HUDEP-2 (cell line): Measurements from ENCODE around the gene MED20.
A peak's percentile ranks its signal among the peaks of the same experiment; 100 is the strongest.

Source experiments
- DNase-seq, 76 experiments: peaks; one replicate each; lab custom pipeline; 2025; ENCODE audit not compliant: unreplicated experiment in 76 of 76; lab: John Stamatoyannopoulos, UW

Gene MED20

DNA sequence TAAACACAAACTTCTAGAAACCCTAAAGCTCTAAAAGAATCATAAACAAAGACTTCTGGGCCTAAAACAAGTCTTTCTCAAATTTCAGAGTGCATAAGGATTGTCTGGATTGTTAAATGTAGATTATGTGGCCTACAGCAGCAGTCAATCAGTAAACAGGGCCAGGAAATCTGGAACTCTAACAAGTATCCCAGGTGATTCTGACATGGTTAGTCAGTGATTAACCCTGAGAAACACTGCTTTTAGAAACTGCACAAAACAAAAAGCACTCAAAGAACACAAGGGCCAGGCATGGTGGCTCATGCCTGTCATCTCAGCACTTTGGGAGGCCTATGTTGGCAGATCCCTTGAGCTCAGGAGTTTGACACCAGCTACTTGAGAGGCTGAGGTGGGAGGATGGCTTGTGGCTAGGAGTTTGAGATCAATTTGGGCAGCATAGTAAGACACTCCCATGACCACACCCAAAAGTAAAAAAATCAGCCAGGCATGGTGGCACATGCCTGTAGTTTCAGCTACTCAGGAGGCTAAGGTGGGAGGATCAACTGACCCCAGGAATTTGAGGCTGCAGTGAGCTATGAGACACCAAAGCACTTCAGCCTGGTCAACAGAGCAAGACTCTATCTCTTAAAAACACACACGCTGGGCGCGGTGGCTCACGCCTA, 5.9 kb downstream of the MED20 start:
- DNase-seq: peak in 71 of 76 experiments; percentile 24 to 93 (median 56)

GRCh38 chr6:41914343-41914742, 6.6 kb downstream of the MED20 start:
- DNase-seq: no peak

DNA sequence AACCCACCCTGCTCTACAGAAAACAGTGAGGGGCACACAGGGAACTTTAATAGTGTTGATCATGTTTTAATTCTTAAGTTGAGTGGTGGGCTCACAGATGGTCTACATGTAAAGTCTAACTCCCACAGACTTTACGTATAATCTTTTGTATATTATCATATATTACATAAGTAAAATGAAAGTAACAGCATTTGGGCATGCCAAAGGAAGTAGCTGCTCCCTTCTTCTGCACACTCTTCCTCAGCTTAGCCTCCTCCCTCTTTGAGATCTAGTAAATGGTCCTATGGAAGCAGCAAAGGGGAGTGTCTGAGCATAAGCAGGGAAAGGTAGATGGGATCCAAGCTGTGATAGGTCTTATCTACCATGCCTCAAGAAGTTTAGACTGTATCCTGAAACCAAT, 11.2 kb downstream of the MED20 start:
- no peak for DNase-seq

- DNase-seq: peak in 53 of 76 experiments; percentile 3 to 73 (median 43)
Observed at GRCh38 chr6:41901882-41902519, 18.9 kb downstream of the MED20 start.

- no peak for DNase-seq
Observed at GRCh38 chr6:41900861-41901260, 20.1 kb downstream of the MED20 start.

DNA sequence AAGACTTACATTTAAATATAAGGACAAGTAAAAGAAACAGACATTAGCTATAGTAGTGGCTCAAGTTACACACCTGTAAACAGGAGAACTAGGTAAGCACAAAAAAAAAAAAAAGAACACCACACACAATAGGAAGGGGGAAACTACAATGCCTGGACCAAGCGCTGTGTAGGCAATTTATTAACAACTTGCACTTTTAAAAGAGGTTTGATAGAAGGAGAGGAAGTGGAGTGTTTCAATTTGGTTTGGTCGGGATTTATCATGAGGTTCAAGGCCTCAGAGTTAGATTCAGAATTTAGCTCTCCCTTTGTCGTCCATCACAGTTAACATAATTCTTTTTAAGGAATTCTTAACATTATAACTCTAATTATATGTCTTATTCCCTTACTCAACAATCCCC, 24.7 kb downstream of the MED20 start:
- no peak for DNase-seq

GRCh38 chr6:41895300-41896233, 25.4 kb downstream of the MED20 start, which contains the start of gene USP49:
Gene USP49, minus strand, starts transcription at chr6:41895375. Its CDS starts 88,392 bp downstream, at chr6:41806983.
- peak in 75 of 76 experiments; percentile 21 to 97 (median 87) for DNase-seq

DNA sequence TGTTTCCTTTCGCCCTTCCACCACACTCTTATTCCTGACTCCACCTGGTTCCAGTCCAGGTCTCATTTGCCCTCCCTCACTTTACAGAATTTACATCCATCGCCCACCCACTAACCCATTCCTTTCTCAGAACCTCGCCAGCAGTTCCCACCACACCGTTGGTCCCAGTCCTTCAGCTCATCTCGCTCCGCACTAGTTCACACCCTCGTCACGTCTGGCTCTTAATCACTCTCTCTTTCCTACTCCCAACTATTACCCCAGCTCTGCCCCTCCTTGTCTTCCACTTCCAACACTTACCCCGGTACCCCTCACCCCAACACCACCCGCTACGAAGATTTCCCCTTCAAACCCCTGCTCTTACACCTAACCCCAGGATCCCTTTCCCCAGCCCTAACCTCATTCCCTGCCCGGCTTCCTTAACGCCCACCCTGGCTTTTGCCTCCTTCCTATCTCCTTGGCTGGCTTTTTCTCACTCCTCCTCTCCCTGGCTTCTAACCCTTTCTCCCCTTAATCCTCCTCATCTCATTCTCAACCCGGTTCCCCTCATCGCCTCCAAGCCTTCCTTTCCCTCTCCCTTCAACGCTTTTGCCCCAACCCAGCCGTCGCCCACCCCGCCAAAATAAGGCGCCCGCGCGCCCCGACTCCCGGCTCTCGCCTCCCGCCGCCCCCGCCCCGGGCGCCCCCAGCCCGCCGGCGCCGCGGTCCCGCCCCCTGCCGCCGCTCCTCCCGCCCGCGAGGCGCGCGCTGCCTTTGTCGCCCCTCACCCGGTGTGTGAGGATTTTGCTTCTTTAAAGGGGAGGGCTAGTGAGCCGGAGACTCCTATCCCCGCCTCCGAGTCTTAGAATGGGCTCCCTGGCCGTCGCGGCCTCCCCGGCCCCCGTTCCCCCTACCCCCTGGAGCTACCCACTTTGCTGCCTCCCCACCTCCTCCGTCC, 26.3 kb downstream of the MED20 start:
- DNase-seq: peak in 3 of 76 experiments; percentile 11 to 17 (median 14)

DNA sequence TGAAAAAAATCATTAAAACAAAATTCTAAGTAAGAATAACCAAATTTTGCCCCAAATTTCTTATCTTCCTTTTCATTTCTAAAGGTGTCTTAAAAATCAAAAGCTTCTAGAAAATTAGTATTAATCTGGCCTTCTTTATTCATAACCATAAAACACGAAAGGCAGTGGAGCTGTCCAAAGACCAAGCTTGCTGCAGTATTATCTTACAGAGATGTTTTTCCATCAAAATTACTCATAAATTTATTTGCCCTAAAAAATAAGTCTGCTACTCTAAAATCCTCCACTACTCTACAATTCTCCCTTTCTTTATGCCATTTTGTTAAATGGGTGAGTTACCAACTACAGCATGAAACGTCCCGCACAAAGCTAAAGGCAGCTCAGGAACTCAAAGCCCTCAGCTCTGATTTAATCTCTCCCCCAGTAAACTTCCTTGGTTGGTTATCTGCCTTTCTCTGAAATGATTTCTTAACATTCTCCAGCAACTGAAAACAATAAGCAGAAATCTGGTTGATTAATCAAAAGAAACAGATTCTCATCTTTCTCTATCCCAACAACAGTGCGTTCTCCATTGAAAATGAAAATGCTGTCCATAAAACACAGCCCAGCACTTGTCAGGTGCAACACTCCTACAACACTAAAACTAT, 27.9 kb downstream of the MED20 start:
- DNase-seq: no peak

DNA sequence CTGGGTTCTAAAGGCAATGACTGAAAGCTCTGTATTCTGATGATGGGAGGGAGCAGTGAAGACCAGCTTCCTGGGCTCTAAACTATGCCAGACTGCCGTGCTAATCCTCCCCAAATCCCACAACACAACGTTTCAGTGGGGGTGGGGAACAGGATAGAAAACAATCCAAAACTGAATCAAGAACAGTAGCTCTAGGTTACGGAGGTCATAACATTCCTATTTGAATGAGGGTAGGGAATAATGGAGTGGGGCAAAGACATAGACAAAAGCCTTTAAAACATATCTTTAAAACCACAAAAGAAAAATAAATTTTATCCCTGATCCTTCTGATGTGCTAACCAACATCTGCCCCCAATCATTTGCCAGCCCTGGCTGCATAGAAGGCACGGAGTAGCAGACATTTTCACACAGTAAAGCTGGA, 33.6 kb downstream of the MED20 start:
- DNase-seq: no peak

DNA sequence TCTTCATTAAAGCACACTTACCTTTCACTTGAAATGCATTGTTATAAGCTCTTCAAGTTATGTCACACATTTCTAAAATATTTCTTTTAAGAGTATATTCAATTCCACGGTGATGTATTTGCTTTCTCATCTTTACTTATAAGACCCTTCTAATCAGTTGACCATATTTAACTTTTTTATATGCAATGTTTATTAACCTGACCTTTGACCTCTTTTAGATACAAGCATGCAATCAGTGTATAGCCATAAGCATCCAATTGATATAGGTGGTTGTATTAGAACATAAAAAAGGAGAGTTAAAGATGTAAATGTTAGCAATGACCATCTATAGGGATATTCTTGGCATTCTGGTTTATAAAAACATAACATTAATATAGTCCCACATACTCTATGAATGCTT, 35.0 kb downstream of the MED20 start:
- DNase-seq: no peak

DNA sequence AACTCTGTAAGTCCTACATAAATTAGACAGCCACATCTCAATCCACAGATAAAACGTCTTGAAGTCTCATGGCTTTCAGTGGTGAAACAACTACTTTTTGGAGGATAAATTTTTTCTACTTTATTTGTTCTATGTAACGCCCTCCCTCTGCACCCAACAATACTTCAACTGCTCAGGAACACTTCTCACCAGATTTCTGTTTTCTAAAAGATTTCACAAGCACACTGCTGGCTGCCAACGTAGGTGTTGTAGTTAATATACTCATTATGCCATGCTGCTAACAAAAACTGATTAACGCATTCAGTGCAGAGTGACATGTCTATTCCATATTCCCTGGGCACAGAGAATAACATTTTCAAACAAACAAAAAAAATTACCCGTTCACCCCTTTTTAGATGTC, 36.0 kb downstream of the MED20 start:
- no peak for DNase-seq

DNA sequence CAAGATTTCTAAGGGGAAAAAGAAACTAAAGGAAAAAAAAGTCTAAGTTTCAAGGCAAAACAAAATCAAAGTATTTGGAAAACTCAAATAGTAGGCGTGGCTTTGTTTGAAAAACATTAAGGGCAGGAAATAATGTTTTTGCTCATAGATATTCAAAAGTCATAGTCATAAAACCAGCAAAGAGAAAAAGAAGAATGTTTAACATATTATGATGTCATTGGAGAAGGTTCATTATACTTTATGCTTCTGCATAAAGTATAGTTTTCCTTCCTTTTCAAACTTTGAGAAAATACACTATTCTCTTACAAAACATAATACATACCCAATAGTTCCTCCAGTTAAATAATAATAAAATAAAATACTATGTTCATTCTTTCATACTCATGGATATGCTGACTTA, 39.4 kb downstream of the MED20 start:
- DNase-seq: no peak

- no peak for DNase-seq
Observed at GRCh38 chr6:41878961-41879405, 42.0 kb downstream of the MED20 start.

DNA sequence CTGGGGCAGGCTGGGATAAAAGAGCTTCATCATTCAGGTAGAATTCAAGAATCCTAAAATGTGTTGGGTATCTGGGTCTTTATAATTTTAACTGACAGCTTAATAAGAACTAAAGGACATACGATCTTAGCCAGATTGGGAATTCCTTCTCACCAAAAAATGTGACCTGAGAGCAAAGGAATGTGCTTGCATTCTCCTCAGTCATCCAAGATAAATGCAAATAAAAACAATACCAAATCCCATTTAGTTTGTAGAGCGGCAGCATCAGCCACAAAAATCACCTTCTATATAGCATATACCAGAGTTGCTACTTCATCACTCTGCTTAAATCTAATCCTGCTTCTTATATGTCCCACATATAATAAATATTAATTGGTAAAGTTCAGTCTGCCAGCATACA, 42.7 kb downstream of the MED20 start:
- no peak for DNase-seq

DNA sequence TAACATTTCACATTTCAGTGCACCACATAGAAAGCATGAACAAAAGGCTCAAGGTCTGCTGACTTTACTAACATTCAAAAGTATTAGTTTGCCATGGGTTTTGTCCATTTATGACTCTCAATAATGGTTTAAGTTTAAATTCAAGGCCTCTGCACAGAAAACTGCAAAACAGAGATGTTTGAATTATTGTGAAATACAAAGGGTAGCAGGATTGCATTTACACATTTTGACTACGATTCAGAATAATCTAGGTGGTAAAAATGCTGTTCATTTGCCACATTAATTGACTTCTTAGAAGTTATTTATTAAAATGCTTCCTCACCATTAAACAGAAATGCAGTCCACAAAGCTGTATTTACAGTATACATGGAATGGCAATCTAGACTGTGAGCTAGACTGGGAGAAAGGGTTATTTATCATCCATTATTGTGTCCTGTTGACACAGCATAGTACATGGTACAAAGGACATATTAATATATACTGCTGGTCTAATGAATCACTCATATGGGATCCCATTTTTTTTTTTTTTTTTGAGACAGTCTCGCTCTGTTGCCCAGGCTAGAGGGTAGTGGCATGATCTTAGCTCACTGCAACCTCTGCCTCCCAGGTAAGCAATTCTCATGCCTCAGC, 43.8 kb downstream of the MED20 start:
- no peak for DNase-seq

DNA sequence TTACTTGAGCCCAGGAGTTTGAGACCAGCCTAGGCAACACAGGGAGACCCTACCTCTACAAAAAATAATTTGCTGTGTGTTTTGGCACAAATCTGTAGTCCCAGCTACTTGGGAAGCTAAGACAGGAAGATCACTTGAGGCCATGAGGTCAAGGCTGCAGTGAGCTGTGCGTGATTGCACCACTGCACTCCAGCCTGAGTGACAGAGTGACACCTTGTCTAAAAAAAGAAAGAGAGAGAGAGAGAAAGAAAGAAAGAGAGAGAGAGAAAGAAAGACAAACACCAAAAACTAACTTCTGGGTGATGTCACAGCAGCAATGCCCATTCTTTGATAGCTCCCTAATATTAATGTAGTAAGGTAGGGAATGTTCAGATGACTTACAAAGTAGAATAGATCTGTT, 46.2 kb downstream of the MED20 start:
- DNase-seq: no peak

- no peak for DNase-seq
Observed at GRCh38 chr6:41872147-41872546, 48.8 kb downstream of the MED20 start.

- no peak for DNase-seq
Observed at GRCh38 chr6:41871691-41872090, 49.2 kb downstream of the MED20 start.
